Lower leg skin (tissue), 3 donors: ENCODE measurements around the gene LHX1.

Experiments
- CTCF ChIP-seq, 3 donors: fragments of 450-650 bp; IDR thresholded peaks; one replicate each; pipeline ENCODE4 v1.5.1; 2016; ENCODE audit warnings: antibody characterized with exemption in 3 of 3, mild to moderate bottlenecking in 3 of 3, moderate library complexity in 2 of 3
- POLR2A ChIP-seq, 2 donors: fragments of 450-650 bp; IDR thresholded peaks; one replicate each; pipeline ENCODE4 v1.6.1; 2016 to 2017; ENCODE audit warnings: antibody characterized with exemption in 2 of 2, mild to moderate bottlenecking in 1 of 2, moderate library complexity in 1 of 2

- TF ChIP-seq CTCF (IDR thresholded peaks at IDR 0.05) (no peak), POLR2A (IDR thresholded peaks at IDR 0.05) (no peak)
Observed at GRCh38 chr17:36944553-36944952, 7.3 kb downstream of the LHX1 start.
